Nephron progenitor cell (in vitro differentiated cells): ENCODE results near the gene MMRN2.

Experiments used
- DNase-seq: peaks from one replicate; pipeline ENCODE4 v3.0.0; 2021
- H3K27ac Mint-ChIP-seq: 2 replicates; pipeline ENCODE4 v1.8.0; 2021; ENCODE audit warnings: mild to moderate bottlenecking, moderate library complexity, mixed read lengths
- H3K27me3 Mint-ChIP-seq: 2 replicates; pipeline ENCODE4 v1.8.0; 2021; ENCODE audit warnings: mild to moderate bottlenecking, low read depth, mixed read lengths; ENCODE audit not compliant: poor library complexity
- H3K36me3 Mint-ChIP-seq: 2 replicates; pipeline ENCODE4 v1.8.0; 2021; ENCODE audit warnings: low read depth, mixed read lengths
- H3K4me1 Mint-ChIP-seq: 2 replicates; pipeline ENCODE4 v1.8.0; 2021; ENCODE audit warnings: mixed read lengths
- H3K4me3 Mint-ChIP-seq: 2 replicates; pipeline ENCODE4 v1.8.0; 2021; ENCODE audit warnings: mild to moderate bottlenecking, moderate library complexity, mixed read lengths
- H3K9me3 Mint-ChIP-seq: 2 replicates; pipeline ENCODE4 v1.8.0; 2021; ENCODE audit warnings: mild to moderate bottlenecking, moderate library complexity, mixed read lengths
- TF ChIP-seq, protein P1 (sequence below): fragments of 200-600 bp; sonication (generic); IDR thresholded peaks from 2 replicates; pipeline ENCODE4 v1.5.0; 2021; ENCODE audit warnings: antibody characterized with exemption

The MMRN2 gene

DNA sequence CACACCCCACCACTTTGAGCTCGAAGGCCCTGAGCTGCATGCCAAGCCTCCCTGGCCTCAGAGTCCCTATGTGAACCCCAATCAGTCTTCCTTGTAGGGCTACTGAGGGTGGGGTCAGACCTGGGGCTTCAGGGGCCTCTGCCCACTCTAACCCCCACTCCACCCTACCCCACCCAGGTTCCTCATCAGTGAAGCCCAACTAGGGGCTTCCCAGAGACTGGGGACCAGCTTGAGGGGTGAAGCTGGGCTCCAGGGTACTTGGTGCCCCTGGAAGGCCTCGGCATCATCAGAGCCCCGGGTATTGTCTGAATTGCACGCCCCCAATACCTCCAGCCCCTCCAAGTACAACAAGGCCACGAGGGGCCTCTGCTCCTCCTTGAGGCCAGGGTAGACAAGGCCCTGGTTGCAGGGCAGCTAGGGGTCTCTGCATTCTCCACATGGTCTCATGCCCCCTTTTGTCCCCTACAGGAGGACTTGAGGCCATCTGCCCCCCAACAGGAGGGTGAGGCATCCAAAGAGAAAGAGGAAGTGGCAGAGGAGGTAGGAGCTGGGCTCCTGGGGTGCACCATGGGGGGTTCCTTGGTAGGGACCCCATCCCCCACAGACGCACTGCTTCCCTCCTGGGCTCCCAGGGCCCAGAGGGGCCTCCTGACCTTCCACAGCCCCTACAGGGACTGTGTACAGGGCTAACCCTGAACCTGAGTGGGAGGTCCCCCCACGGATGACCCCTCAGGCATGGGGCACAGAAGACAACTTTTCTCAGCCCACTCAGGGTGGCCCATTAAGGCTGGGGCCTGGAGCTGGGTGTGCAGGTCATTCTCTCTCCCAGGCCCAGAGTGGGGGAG is 4.9 kb upstream of the MMRN2 start:
- no peak for DNase-seq
- H3K27me3 Mint-ChIP-seq = peaks cover 4% of the 10 kb centered on the region
- H3K36me3 Mint-ChIP-seq = no peaks in the 10 kb centered on the region
- TF ChIP-seq, protein P1, sequence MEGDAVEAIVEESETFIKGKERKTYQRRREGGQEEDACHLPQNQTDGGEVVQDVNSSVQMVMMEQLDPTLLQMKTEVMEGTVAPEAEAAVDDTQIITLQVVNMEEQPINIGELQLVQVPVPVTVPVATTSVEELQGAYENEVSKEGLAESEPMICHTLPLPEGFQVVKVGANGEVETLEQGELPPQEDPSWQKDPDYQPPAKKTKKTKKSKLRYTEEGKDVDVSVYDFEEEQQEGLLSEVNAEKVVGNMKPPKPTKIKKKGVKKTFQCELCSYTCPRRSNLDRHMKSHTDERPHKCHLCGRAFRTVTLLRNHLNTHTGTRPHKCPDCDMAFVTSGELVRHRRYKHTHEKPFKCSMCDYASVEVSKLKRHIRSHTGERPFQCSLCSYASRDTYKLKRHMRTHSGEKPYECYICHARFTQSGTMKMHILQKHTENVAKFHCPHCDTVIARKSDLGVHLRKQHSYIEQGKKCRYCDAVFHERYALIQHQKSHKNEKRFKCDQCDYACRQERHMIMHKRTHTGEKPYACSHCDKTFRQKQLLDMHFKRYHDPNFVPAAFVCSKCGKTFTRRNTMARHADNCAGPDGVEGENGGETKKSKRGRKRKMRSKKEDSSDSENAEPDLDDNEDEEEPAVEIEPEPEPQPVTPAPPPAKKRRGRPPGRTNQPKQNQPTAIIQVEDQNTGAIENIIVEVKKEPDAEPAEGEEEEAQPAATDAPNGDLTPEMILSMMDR = no peak
- H3K4me1 Mint-ChIP-seq = peaks cover 65% of the 10 kb centered on the region
- no peak overlapping the region for H3K27ac Mint-ChIP-seq
- H3K9me3 Mint-ChIP-seq = no peaks in the 10 kb centered on the region
- H3K4me3 Mint-ChIP-seq = no peak overlapping the region

DNA sequence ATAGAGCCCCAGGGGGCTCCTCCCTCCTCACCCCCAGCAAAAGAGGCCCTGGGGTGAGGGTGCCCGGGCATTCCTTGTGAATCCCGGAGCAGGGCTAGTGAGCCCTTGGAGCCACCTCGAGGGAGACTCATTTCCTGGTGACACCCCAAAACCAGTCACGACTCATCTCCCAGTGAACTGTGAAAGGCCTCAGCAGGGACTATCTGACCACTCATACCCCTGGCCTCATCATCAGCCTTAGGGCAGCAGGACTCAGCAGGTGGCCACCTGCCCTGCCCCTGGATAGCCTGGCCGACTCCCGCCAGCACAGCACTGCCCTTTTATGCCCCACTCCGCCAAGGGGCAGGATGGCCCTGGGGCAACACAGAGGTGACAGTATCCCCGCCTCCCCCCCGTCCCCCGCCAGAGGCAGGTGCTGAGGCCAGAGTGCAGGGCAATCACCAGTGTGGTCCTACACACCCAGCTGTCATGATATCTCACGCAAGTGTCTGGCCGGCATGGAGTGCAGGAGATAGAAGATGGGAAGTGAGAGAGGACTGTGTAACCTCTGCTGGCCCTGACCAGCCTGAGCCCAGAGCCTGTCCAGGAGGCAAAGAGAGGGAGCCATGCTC is 4.2 kb upstream of the MMRN2 start:
- TF ChIP-seq, protein P1 = no peak
- no peak for DNase-seq
- no peaks in the 10 kb centered on the region for H3K9me3 Mint-ChIP-seq

DNA sequence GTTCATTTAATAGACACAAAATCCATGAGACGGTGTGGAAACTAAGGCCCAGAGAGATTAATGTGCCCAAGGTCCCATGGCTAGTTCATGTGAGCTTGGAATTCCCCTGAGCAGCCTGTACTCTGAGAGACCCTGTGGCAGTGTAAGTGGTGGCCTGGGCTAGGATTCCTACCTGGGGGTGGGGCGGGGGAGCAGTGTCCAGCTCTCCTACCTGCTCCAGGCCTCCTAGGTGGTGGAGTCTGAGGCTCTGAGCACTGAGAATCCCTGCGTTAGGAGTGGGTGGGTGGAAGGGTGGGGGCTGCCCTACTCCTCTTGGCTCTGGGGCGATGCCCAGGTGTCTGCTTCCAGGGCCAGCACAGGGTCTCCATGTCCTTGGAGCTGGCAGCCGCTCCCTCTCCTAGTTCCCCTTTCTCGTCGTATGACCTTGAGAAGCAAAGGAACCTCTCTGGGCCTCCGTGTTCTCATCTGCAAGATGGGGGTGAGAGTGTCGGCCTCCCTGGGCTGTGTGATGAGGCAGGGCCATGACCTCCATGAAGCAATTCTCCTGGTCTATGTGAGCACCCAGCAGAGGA is 3.5 kb upstream of the MMRN2 start:
- Mint-ChIP-seq H3K9me3 (no peaks in the 10 kb centered on the region), H3K4me3 (no peak overlapping the region)
- no peak for DNase-seq

More for the DNA sequence above, 4.2 kb upstream of the MMRN2 start:
- no peak overlapping the region for H3K27ac Mint-ChIP-seq
- H3K36me3 Mint-ChIP-seq = no peaks in the 10 kb centered on the region
- peaks cover 65% of the 10 kb centered on the region for H3K4me1 Mint-ChIP-seq
- H3K27me3 Mint-ChIP-seq = peaks cover 4% of the 10 kb centered on the region
- H3K4me3 Mint-ChIP-seq = no peak overlapping the region

DNA sequence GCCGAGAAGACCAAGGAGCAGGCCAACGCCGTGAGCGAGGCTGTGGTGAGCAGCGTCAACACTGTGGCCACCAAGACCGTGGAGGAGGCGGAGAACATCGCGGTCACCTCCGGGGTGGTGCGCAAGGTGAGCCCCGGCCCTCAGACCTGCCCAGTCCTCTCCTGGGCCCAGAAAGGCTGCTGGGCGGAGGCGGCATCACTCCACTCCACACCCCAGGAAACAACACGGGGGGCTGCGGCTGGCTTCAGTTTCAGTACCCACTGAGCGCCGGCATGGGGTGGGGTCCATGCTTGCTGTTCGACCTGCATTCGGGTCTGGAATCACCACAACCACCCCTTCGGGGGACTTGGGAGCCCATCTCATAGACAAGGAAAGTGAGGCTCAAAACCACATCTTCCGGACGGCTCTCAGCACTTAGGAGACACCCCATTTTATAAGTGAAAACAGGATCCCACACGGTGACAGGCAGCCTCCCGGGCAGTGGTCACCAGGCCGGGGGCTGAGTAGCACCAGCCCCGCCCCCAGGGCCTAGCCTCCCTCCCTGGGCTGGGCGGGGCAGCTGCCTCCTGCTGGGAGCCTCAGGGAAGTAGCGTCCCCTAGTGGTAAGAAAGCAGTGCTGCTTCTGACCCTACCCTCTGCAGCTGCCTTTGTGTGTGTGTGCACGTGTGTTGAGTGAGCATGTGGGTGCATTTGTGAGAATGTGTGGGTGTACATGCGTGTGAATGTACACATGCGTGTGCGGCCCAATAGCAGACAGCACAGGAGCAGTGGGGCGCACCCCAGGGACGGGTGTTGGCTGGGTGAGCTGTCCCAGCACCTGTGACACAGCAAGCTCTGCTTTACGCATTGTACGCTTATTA is 2.8 kb upstream of the MMRN2 start:
- H3K4me1 Mint-ChIP-seq = peaks cover 66% of the 10 kb centered on the region
- TF ChIP-seq, protein P1 = peak; percentile 96
- no peaks in the 10 kb centered on the region for H3K27me3 Mint-ChIP-seq
- H3K36me3 Mint-ChIP-seq = no peaks in the 10 kb centered on the region
- H3K9me3 Mint-ChIP-seq = no peaks in the 10 kb centered on the region
- H3K27ac Mint-ChIP-seq = peak overlapping the region; percentile 32
- peak; percentile 68 for DNase-seq
- H3K4me3 Mint-ChIP-seq = no peak overlapping the region

More for the DNA sequence above, 3.5 kb upstream of the MMRN2 start:
- Mint-ChIP-seq H3K36me3 (no peaks in the 10 kb centered on the region), H3K4me1 (peaks cover 65% of the 10 kb centered on the region), H3K27me3 (no peaks in the 10 kb centered on the region), H3K27ac (no peak overlapping the region)
- TF ChIP-seq, protein P1 = no peak

DNA sequence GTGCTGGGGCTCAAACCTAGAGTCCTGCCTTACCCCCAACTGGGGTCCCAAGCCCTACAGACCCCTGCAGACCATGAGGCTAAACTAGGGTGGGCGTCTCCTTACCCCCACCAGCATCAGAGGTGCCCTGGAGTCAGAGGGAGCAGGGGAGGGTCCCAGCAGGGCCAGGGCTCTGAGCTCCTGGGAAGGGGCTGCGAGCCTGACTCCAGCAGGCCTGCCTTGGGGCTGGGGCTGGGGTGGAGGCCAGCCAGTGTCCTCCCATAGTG is 2.3 kb upstream of the MMRN2 start:
- no peaks in the 10 kb centered on the region for H3K9me3 Mint-ChIP-seq
- no peaks in the 10 kb centered on the region for H3K27me3 Mint-ChIP-seq
- peak overlapping the region; percentile 95 for H3K27ac Mint-ChIP-seq
- H3K36me3 Mint-ChIP-seq = no peaks in the 10 kb centered on the region
- peaks cover 66% of the 10 kb centered on the region for H3K4me1 Mint-ChIP-seq
- TF ChIP-seq, protein P1 = no peak
- H3K4me3 Mint-ChIP-seq = peak overlapping the region; percentile 58
- DNase-seq = no peak
